Upper lobe of left lung (tissue), 6 donors: ENCODE measurements around the gene ATP6V1C2. TPM values are rescaled to one million over a fixed set of nuclear protein-coding genes. Genes with fewer than 3 reads are reported as not detected.

Experiments used
- ATAC-seq, 2 donors: fragments of 200-7000 bp; cut with Tn5 transposase; one replicate each; pipeline ENCODE4 v1.9.1; 2022; ENCODE audit warnings: mild to moderate bottlenecking in 2 of 2, moderate library complexity in 2 of 2; ENCODE audit not compliant: low FRiP score in 2 of 2
- DNase-seq, 2 donors: peaks; one replicate each; pipeline ENCODE4 v3.0.0-alpha.2; 2019 to 2020
- H3K27ac ChIP-seq, 4 donors: fragments of 200-600 bp; sonication (generic); one replicate each; pipeline ENCODE4 v1.5.1; 2016 to 2019
- H3K27me3 ChIP-seq, 4 donors: fragments of 200-600 bp; sonication (generic); one replicate each; pipeline ENCODE4 v1.5.1; 2017 to 2019
- H3K36me3 ChIP-seq, 4 donors: fragments of 200-600 bp; sonication (generic); one replicate each; pipeline ENCODE4 v1.5.1; 2016 to 2019
- H3K4me1 ChIP-seq, 4 donors: fragments of 200-600 bp; sonication (generic); one replicate each; pipeline ENCODE4 v1.5.1; 2018 to 2019
- H3K4me3 ChIP-seq, 4 donors: fragments of 200-600 bp; sonication (generic); one replicate each; pipeline ENCODE4 v1.5.1; 2017 to 2019; ENCODE audit warnings: mild to moderate bottlenecking in 2 of 4, moderate library complexity in 1 of 4
- H3K9me3 ChIP-seq, 4 donors: fragments of 200-600 bp; sonication (generic); one replicate each; pipeline ENCODE4 v1.5.1; 2018 to 2019
- EP300 ChIP-seq, 4 donors: sonication (generic); formaldehyde crosslinking; IDR thresholded peaks; one replicate each; pipeline ENCODE4 v1.5.1; 2017; ENCODE audit warnings: antibody characterized with exemption in 4 of 4, control low read depth in 2 of 4
- POLR2A ChIP-seq, 4 donors: fragments of 450-650 bp; IDR thresholded peaks; one replicate each; pipeline ENCODE4 v1.5.1; 2016 to 2017; ENCODE audit warnings: antibody characterized with exemption in 4 of 4, mild to moderate bottlenecking in 2 of 4
- POLR2AphosphoS5 ChIP-seq, 2 donors: sonication (generic); formaldehyde crosslinking; IDR thresholded peaks; one replicate each; pipeline ENCODE4 v1.5.1; 2017; ENCODE audit warnings: antibody characterized with exemption in 2 of 2
- whole genome bisulfite sequencing, 2 donors: methylation state at CpG; one replicate each; pipeline ENCODE4 v1.1.5; 2017 to 2018; 5-methylcytosine and 5-hydroxymethylcytosine counted together
- total RNA-seq, 6 donors: library from RNA; depleted of rRNA in 4 of 6; stranded (reverse); fragments of >200 nt in 4 of 6; gene quantifications; one replicate each; pipeline versions ENCODE4 v1.1.0 to v1.2.1, GENCODE V29; 2016 to 2021
- TF ChIP-seq, protein P1 (sequence below), 6 experiments: fragments of 450-650 bp in 4 of 6; fragments of 200-600 bp in 2 of 6; sonication (generic) in 2 of 6; IDR thresholded peaks; one replicate each; pipeline ENCODE4 v1.5.1; 2016 to 2019; ENCODE audit warnings: antibody characterized with exemption in 6 of 6
- donor health status: DM: no; HTN: no; CAD: no; lungs with moderate emphysema.
- donor health status: DM: no; HTN: yes; CAD: no; lungs with severe emphysema.

The ATP6V1C2 gene
- total RNA-seq, 6 donors from 2014 or later: 0.81 to 92.2 (median 2.4) TPM

GRCh38 chr2:10775021-10775780 lies 53.8 kb downstream of the ATP6V1C2 start:
- ATAC-seq (peak in 1 of 2 donors; percentile 49), DNase-seq (peak in 1 of 2 donors; percentile 49)
- no peak overlapping the region for H3K4me3 ChIP-seq
- 64 to 74% methylated on average over 13 to 23 of the region's 23 CpGs for WGBS, 2 donors
- H3K4me1 ChIP-seq: peaks cover 5 to 21% (median 14%) of the 10 kb centered on the region in 4 donors
- no peaks in the 10 kb centered on the region for H3K9me3 ChIP-seq
- peaks cover 5 to 26% (median 16%) of the 10 kb centered on the region in 4 donors for H3K36me3 ChIP-seq
- no peak overlapping the region for H3K27ac ChIP-seq
- H3K27me3 ChIP-seq: no peaks in the 10 kb centered on the region
- TF ChIP-seq POLR2A (IDR thresholded peaks at IDR 0.05) (no peak), EP300 (IDR thresholded peaks at IDR 0.05) (no peak), POLR2AphosphoS5 (IDR thresholded peaks at IDR 0.05) (no peak)
- TF ChIP-seq, protein P1, sequence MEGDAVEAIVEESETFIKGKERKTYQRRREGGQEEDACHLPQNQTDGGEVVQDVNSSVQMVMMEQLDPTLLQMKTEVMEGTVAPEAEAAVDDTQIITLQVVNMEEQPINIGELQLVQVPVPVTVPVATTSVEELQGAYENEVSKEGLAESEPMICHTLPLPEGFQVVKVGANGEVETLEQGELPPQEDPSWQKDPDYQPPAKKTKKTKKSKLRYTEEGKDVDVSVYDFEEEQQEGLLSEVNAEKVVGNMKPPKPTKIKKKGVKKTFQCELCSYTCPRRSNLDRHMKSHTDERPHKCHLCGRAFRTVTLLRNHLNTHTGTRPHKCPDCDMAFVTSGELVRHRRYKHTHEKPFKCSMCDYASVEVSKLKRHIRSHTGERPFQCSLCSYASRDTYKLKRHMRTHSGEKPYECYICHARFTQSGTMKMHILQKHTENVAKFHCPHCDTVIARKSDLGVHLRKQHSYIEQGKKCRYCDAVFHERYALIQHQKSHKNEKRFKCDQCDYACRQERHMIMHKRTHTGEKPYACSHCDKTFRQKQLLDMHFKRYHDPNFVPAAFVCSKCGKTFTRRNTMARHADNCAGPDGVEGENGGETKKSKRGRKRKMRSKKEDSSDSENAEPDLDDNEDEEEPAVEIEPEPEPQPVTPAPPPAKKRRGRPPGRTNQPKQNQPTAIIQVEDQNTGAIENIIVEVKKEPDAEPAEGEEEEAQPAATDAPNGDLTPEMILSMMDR (IDR thresholded peaks at IDR 0.05): no peak

DNA sequence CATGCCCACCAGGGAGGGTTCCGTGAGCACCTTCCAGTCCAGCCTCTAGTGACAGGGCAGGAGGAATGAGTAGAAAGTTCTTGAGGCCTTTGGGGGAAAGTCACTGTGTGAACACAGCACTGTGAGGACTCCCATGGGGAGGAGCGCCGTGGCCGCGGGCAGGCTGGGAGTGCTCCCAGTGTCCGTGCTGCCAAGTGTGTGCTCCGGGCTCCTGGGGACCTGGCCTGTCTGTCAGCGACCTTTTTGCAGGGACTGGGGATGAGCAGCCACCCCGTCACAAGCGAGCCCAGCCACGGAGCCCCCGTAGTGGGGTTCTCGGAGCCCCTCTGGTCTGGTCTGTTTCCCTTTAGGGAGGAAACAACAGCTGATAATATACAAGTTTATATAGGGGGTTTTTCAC lies 54.4 kb downstream of the ATP6V1C2 start:
- no peak for DNase-seq
- no peak overlapping the region for H3K4me3 ChIP-seq
- peaks cover 5 to 21% (median 14%) of the 10 kb centered on the region in 4 donors for H3K4me1 ChIP-seq
- H3K9me3 ChIP-seq: no peaks in the 10 kb centered on the region
- TF ChIP-seq POLR2A (IDR thresholded peaks at IDR 0.05) (no peak), EP300 (IDR thresholded peaks at IDR 0.05) (no peak), POLR2AphosphoS5 (IDR thresholded peaks at IDR 0.05) (no peak)
- TF ChIP-seq, protein P1 (IDR thresholded peaks at IDR 0.05): no peak
- H3K36me3 ChIP-seq: peaks cover 8 to 32% (median 22%) of the 10 kb centered on the region in 4 donors
- WGBS, 2 donors: 95 to 98% methylated on average over 7 to 11 of the region's 13 CpGs
- H3K27me3 ChIP-seq: no peaks in the 10 kb centered on the region
- no peak for ATAC-seq
- H3K27ac ChIP-seq: no peak overlapping the region

- Histone ChIP-seq H3K27me3 (no peaks in the 10 kb centered on the region), H3K27ac (no peak overlapping the region), H3K4me3 (no peak overlapping the region), H3K9me3 (no peaks in the 10 kb centered on the region), H3K36me3 (peaks cover 8 to 38% (median 28%) of the 10 kb centered on the region in 4 donors), H3K4me1 (peaks cover 5 to 21% (median 14%) of the 10 kb centered on the region in 4 donors)
- ATAC-seq (no peak), DNase-seq (no peak)
- TF ChIP-seq, protein P1 (IDR thresholded peaks at IDR 0.05): no peak
- no peak for TF ChIP-seq POLR2AphosphoS5 (IDR thresholded peaks at IDR 0.05)
- no peak for TF ChIP-seq POLR2A (IDR thresholded peaks at IDR 0.05)
- no peak for TF ChIP-seq EP300 (IDR thresholded peaks at IDR 0.05)
- 91 to 94% methylated on average over 18 to 26 of the region's 27 CpGs for WGBS, 2 donors
These were observed 55.0 kb downstream of the ATP6V1C2 start for GRCh38 chr2:10776231-10776977.

- Histone ChIP-seq H3K9me3 (no peaks in the 10 kb centered on the region), H3K4me3 (no peak overlapping the region), H3K36me3 (peaks cover 10 to 47% (median 35%) of the 10 kb centered on the region in 4 donors), H3K27me3 (no peaks in the 10 kb centered on the region), H3K27ac (no peak overlapping the region), H3K4me1 (peaks cover 5 to 21% (median 14%) of the 10 kb centered on the region in 4 donors)
- TF ChIP-seq POLR2A (IDR thresholded peaks at IDR 0.05): no peak
- no peak for TF ChIP-seq POLR2AphosphoS5 (IDR thresholded peaks at IDR 0.05)
- 92 to 93% methylated on average over 22 to 26 of the region's 26 CpGs for WGBS, 2 donors
- DNase-seq: no peak
- ATAC-seq: no peak
These were observed 55.8 kb downstream of the ATP6V1C2 start for GRCh38 chr2:10777111-10777841.
